Measurements from ENCODE around the gene CCDC154. TPM values are rescaled to one million over a fixed set of nuclear protein-coding genes. Genes with fewer than 3 reads are reported as not detected.
A peak's percentile ranks its signal among the peaks of the same experiment; 100 is the strongest.

The CCDC154 gene
- total and polyA plus RNA-seq, 9 of the 15 experiments (the other 6 are each of a cell fraction or from before 2014, with no cell fraction given), result 0.15 to 1.4 (median 0.20) TPM; not detected in 5

GRCh38 chr16:1449201-1449788 is 4.9 kb upstream of the CCDC154 start:
- H3K4me2 ChIP-seq (ENCODE audit: insufficient read depth, low read length), result no peak overlapping the region
- H3K9ac ChIP-seq (ENCODE audit: insufficient read depth in 1 of 2, low read depth in 2 of 2, low read length in 2 of 2), result peak overlapping the region in 1 of 2 experiments; percentile 45; a peak in 1 of 4 replicates
- POLR2A ChIA-PET, result no interaction called here

GRCh38 chr16:1448536-1449116 is 4.3 kb upstream of the CCDC154 start:
- H3K9me1 ChIP-seq (ENCODE audit: control insufficient read depth, insufficient read depth, low read length), result no peaks in the 10 kb centered on the region
- peaks cover 69% of the 10 kb centered on the region; the same call in 2 of the 3 replicates for H3K36me3 ChIP-seq (ENCODE audit: control insufficient read depth, insufficient read depth, low read length)
- no peak for FAIRE-seq
- H3K27ac ChIP-seq (ENCODE audit: extremely low read depth, low read depth, low read length), result no peak overlapping the region
- intact Hi-C loops (cut with micrococcal nuclease) (no loop called here), in situ Hi-C loops (cut with MboI) (no loop called here)
- POLR2A ChIA-PET, result no interaction called here
- H3K27me3 ChIP-seq (ENCODE audit: control insufficient read depth in 2 of 2, insufficient read depth in 2 of 2, low read length in 2 of 2), result no peaks in the 10 kb centered on the region
- H3K9me3 ChIP-seq (replicated peaks; ENCODE audit: control insufficient read depth, insufficient read depth, low read depth, low read length), result no peaks in the 10 kb centered on the region
- H3K79me2 ChIP-seq (ENCODE audit: control insufficient read depth, insufficient read depth, low read length), result no peaks in the 10 kb centered on the region
- CTCF ChIA-PET (ENCODE audit: low intra/inter-chr PET ratio), result no interaction called here
- no peak overlapping the region for H3K4me3 ChIP-seq
- no peak overlapping the region for H2AFZ ChIP-seq (ENCODE audit: low read depth, low read length)
- no peak overlapping the region for H3K4me2 ChIP-seq (ENCODE audit: insufficient read depth, low read length)
- no peak for TF ChIP-seq HBP1 (CRISPR knock-in tag; IDR thresholded peaks at IDR 0.05)
- BruUV-seq (replicated peaks), result no TSS peak
- no peak overlapping the region for H3K9ac ChIP-seq (ENCODE audit: insufficient read depth in 1 of 2, low read depth in 2 of 2, low read length in 2 of 2)
- H4K20me1 ChIP-seq (replicated peaks; ENCODE audit: control insufficient read depth, insufficient read depth, low read length), result no peaks in the 10 kb centered on the region
- no peak for DNase-seq (ENCODE audit: extremely low read depth in 1 of 4, low spot score in 3 of 4)
- no peak for ATAC-seq
- peaks cover 0 to 47% of the 10 kb centered on the region in 2 experiments; a peak in 2 of 5 replicates for H3K4me1 ChIP-seq (replicated peaks in 1 of 2; ENCODE audit: control insufficient read depth in 2 of 2, insufficient read depth in 2 of 2, low read length in 2 of 2)
- 95% methylated on average over 20 of the region's 30 CpGs for WGBS (ENCODE audit: insufficient coverage, low coverage, missing lambda C conversion rate)

More at GRCh38 chr16:1449201-1449788, 4.9 kb upstream of the CCDC154 start:
- WGBS (ENCODE audit: insufficient coverage, low coverage, missing lambda C conversion rate), result 95% methylated on average over 21 of the region's 25 CpGs
- Histone ChIP-seq H3K4me1 (replicated peaks in 1 of 2; ENCODE audit: control insufficient read depth in 2 of 2, insufficient read depth in 2 of 2, low read length in 2 of 2) (peaks cover 0 to 40% of the 10 kb centered on the region in 2 experiments; a peak in 2 of 5 replicates), H3K36me3 (ENCODE audit: control insufficient read depth, insufficient read depth, low read length) (peaks cover 76% of the 10 kb centered on the region; the same call in 2 of the 3 replicates), H3K9me1 (ENCODE audit: control insufficient read depth, insufficient read depth, low read length) (peaks cover 2% of the 10 kb centered on the region), H3K27ac (ENCODE audit: extremely low read depth, low read depth, low read length) (no peak overlapping the region), H4K20me1 (replicated peaks; ENCODE audit: control insufficient read depth, insufficient read depth, low read length) (no peaks in the 10 kb centered on the region), H2AFZ (ENCODE audit: low read depth, low read length) (no peak overlapping the region), H3K79me2 (ENCODE audit: control insufficient read depth, insufficient read depth, low read length) (no peaks in the 10 kb centered on the region), H3K9me3 (replicated peaks; ENCODE audit: control insufficient read depth, insufficient read depth, low read depth, low read length) (no peaks in the 10 kb centered on the region), H3K27me3 (ENCODE audit: control insufficient read depth in 2 of 2, insufficient read depth in 2 of 2, low read length in 2 of 2) (no peaks in the 10 kb centered on the region), H3K4me3 (no peak overlapping the region)
- DNase-seq (ENCODE audit: extremely low read depth in 1 of 4, low spot score in 3 of 4), result no peak
- peak; percentile 27; the same call in 1 of the 2 replicates for TF ChIP-seq POLR2G (IDR thresholded peaks at IDR 0.05; ENCODE audit: low read depth, low read length)
- TF ChIP-seq ZNF408 (CRISPR knock-in tag; IDR thresholded peaks at IDR 0.05; ENCODE audit: low read depth), result no peak
- TF ChIP-seq ZNF263 (CRISPR knock-in tag; IDR thresholded peaks at IDR 0.05; ENCODE audit: borderline replicate concordance), result peak; percentile 52; the same call in 1 of the 2 replicates
- no peak for TF ChIP-seq CHCHD3 (CRISPR knock-in tag; IDR thresholded peaks at IDR 0.05)
- intact Hi-C loops (cut with micrococcal nuclease) (no loop called here), in situ Hi-C loops (cut with MboI) (no loop called here)
- no peak for ATAC-seq
- CTCF ChIA-PET (ENCODE audit: low intra/inter-chr PET ratio), result no interaction called here
- no TSS peak for BruUV-seq (replicated peaks)
- no peak for FAIRE-seq
